ENCODE data around the gene PRSS38.

DNA sequence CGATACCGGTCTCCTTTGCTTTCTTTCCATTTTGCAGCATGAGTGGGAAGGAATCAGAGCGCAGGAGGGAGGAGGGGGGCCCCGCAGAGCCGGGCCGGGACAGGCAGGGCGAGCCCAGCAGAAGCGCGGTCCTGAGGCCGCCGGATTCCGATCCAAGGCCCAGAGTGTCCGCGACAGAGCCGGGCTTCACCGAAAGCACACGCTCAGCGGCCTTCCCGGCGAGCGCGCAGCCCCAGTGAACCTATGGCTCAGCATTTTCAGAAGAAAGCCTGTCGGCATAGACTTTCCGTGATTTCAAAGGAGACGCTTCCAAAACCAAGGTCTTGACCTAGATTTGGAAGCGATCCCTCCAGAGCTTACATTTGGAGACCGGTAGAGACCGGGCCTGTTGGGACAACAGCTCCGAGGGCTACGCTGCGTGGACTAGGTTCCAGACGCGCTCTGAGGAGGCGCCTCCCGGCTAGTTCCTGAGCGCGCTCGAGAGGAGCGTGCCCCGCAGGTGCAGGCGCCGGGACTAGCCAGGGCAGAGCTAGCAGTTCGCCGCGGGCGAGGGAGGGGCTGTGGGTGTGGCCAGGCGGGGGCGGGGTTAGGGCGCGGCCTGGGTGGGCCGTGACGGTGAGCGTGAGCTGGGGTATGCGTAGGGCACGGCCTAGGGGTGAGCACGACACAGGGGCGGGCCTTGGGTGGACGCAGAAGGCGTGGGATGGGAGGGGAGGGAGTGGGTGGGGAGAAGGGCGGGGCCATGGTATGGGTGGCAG, 27.8 kb upstream of the PRSS38 start:
- TF ChIP-seq GABPA (IDR thresholded peaks at IDR 0.05; ENCODE audit: low read depth): no peak
- TF ChIP-seq, protein P1, sequence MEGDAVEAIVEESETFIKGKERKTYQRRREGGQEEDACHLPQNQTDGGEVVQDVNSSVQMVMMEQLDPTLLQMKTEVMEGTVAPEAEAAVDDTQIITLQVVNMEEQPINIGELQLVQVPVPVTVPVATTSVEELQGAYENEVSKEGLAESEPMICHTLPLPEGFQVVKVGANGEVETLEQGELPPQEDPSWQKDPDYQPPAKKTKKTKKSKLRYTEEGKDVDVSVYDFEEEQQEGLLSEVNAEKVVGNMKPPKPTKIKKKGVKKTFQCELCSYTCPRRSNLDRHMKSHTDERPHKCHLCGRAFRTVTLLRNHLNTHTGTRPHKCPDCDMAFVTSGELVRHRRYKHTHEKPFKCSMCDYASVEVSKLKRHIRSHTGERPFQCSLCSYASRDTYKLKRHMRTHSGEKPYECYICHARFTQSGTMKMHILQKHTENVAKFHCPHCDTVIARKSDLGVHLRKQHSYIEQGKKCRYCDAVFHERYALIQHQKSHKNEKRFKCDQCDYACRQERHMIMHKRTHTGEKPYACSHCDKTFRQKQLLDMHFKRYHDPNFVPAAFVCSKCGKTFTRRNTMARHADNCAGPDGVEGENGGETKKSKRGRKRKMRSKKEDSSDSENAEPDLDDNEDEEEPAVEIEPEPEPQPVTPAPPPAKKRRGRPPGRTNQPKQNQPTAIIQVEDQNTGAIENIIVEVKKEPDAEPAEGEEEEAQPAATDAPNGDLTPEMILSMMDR (IDR thresholded peaks at IDR 0.05; ENCODE audit: insufficient read depth, low read length): no peak
- no peak for TF ChIP-seq SPI1 (IDR thresholded peaks at IDR 0.05; ENCODE audit: borderline replicate concordance, low read depth)
